HFFc6 (cell line): ENCODE measurements around the gene POLE4. TPM values are rescaled to one million over a fixed set of nuclear protein-coding genes. Genes with fewer than 3 reads are reported as not detected.
A peak's percentile ranks its signal among the peaks of the same experiment; 100 is the strongest.

Experiments used
- DNase-seq: peaks from one replicate; pipeline ENCODE4 v3.0.0-alpha.2; 2018
- H3K27ac Mint-ChIP-seq: 2 replicates; pipeline ENCODE4 v1.8.0; 2020; ENCODE audit warnings: mild to moderate bottlenecking, mixed read lengths
- H3K27me3 Mint-ChIP-seq: 2 replicates; pipeline ENCODE4 v1.8.0; 2021; ENCODE audit warnings: mild to moderate bottlenecking, moderate library complexity, mixed read lengths; ENCODE audit not compliant: insufficient read depth
- H3K36me3 Mint-ChIP-seq: 2 replicates; pipeline ENCODE4 v1.8.0; 2021; ENCODE audit warnings: low read depth, mixed read lengths
- H3K4me1 Mint-ChIP-seq: 2 replicates; pipeline ENCODE4 v1.8.0; 2020; ENCODE audit warnings: low read depth, mixed read lengths
- H3K4me3 Mint-ChIP-seq: 2 replicates; pipeline ENCODE4 v1.8.0; 2020; ENCODE audit warnings: mild to moderate bottlenecking, moderate library complexity, mixed read lengths
- H3K9me3 Mint-ChIP-seq: 2 replicates; pipeline ENCODE4 v1.8.0; 2020; ENCODE audit warnings: mild to moderate bottlenecking, mixed read lengths
- CTCF ChIP-seq: fragments of 200-600 bp; sonication (generic); IDR thresholded peaks from 2 replicates; pipeline ENCODE4 v1.5.0; 2021; ENCODE audit warnings: antibody characterized with exemption, mild to moderate bottlenecking
- total RNA-seq, 6 experiments: library from RNA; stranded (reverse); fragmentation: NEBNext Ultra II Directional; extraction: Animal tissue kit (Norgen Biotek cat#: 25700); gene quantifications; 2 replicates in 1 of 6; 3 replicates in 5 of 6; pipeline ENCODE4 v1.2.3, GENCODE V29; 2021

The POLE4 gene
- total RNA-seq, 6 experiments from 2014 or later, result 108 to 143 (median 122) TPM

- no peaks in the 10 kb centered on the region for H3K27me3 Mint-ChIP-seq
- peaks cover 5% of the 10 kb centered on the region; the same call in 1 of the 2 replicates for H3K9me3 Mint-ChIP-seq
- H3K36me3 Mint-ChIP-seq, result peaks cover 38% of the 10 kb centered on the region
- H3K4me3 Mint-ChIP-seq, result peak overlapping the region; percentile 84
- no peak for TF ChIP-seq CTCF
- H3K4me1 Mint-ChIP-seq, result peaks cover 64% of the 10 kb centered on the region
- peak overlapping the region; percentile 78 for H3K27ac Mint-ChIP-seq
- no peak for DNase-seq
Observed at GRCh38 chr2:74959106-74959751, 786 bp downstream of the POLE4 start.

GRCh38 chr2:74966887-74967286 lies 8.4 kb downstream of the POLE4 start:
- no peak overlapping the region for H3K27ac Mint-ChIP-seq
- H3K9me3 Mint-ChIP-seq, result peaks cover 11% of the 10 kb centered on the region
- peaks cover 61% of the 10 kb centered on the region for H3K36me3 Mint-ChIP-seq

DNA sequence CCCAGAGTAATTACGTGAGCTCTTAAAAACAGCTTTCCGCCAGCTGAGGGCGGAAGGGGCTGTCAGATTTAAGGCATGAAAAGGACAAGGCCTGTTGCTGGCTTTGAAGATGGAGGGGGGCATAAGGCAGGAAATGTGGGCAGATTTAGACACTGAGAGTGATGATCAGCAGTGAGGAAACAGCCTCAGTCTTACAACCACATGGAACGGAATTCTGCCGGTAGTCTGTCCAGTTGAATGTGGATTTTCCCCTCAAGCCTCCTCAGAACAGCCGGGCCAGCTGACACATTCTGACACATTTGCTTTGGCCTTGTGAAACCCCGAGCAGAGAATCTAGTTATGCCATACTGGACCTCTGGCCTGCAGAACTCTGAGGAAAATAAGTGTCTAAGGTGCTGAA lies 16.6 kb downstream of the POLE4 start:
- TF ChIP-seq CTCF, result no peak
- Mint-ChIP-seq H3K9me3 (no peaks in the 10 kb centered on the region), H3K36me3 (peaks cover 15% of the 10 kb centered on the region), H3K4me1 (peaks cover 9% of the 10 kb centered on the region), H3K27me3 (no peaks in the 10 kb centered on the region; the same call in 1 of the 2 replicates), H3K27ac (no peak overlapping the region), H3K4me3 (no peak overlapping the region)
- no peak for DNase-seq

More at GRCh38 chr2:74966887-74967286, 8.4 kb downstream of the POLE4 start:
- peaks cover 15% of the 10 kb centered on the region for H3K4me1 Mint-ChIP-seq
- no peak for TF ChIP-seq CTCF
- no peaks in the 10 kb centered on the region for H3K27me3 Mint-ChIP-seq
- DNase-seq, result no peak
- no peak overlapping the region for H3K4me3 Mint-ChIP-seq

DNA sequence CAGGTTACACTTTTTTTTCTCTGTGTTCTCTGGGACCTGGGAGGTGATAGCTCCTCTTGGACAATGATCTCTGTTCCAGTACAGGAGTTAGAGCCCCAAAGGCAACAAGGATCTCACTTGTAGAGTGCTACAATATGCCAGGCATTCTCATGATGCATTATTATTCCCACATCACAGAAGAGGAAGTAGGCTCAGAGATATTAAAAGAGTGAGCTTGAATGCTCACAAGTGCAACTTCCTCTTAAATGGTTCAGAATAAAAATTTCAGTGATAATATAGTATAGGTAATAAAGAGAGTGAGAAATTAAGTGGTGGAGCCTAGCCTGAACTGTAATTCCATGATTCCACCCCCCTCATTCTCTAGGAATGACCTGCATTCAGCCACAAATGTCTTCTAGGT lies 21.4 kb downstream of the POLE4 start:
- H3K4me3 Mint-ChIP-seq, result no peak overlapping the region
- no peak for DNase-seq
- no peaks in the 10 kb centered on the region for H3K9me3 Mint-ChIP-seq

GRCh38 chr2:74982577-74982976 lies 24.1 kb downstream of the POLE4 start:
- Mint-ChIP-seq H3K27me3 (peaks cover 2% of the 10 kb centered on the region; the same call in 1 of the 2 replicates), H3K4me3 (no peak overlapping the region), H3K36me3 (peaks cover 12% of the 10 kb centered on the region), H3K27ac (no peak overlapping the region), H3K9me3 (no peaks in the 10 kb centered on the region), H3K4me1 (peaks cover 9% of the 10 kb centered on the region)
- peak; percentile 65 for TF ChIP-seq CTCF
- peak; percentile 28 for DNase-seq

More for the DNA sequence above, 21.4 kb downstream of the POLE4 start:
- no peak overlapping the region for H3K27ac Mint-ChIP-seq
- peaks cover 17% of the 10 kb centered on the region for H3K4me1 Mint-ChIP-seq
- H3K36me3 Mint-ChIP-seq, result peaks cover 15% of the 10 kb centered on the region
- H3K27me3 Mint-ChIP-seq, result no peaks in the 10 kb centered on the region; the same call in 1 of the 2 replicates
- no peak for TF ChIP-seq CTCF
